Fibroblast of lung (primary cell): ENCODE data around the gene CTBP1. TPM values are rescaled to one million over a fixed set of nuclear protein-coding genes. Genes with fewer than 3 reads are reported as not detected.

ENCODE experiments used
- DNase-seq, 2 donors: peaks; one replicate each; pipeline versions ENCODE4 v3.0.0 to v3.0.0-alpha.2; 2010; ENCODE audit warnings: low read depth in 2 of 2
- H2AFZ ChIP-seq: 2 replicates; pipeline ENCODE4 v1.5.1; 2012; ENCODE audit warnings: low read length, control low read depth, inconsistent platforms
- H3K27ac ChIP-seq: 2 replicates; pipeline ENCODE4 v1.5.1; 2011; ENCODE audit warnings: low read length, control low read depth; ENCODE audit not compliant: insufficient read depth
- H3K27me3 ChIP-seq: 2 replicates; pipeline ENCODE4 v1.5.1; 2011; ENCODE audit warnings: mild to moderate bottlenecking, low read length; ENCODE audit not compliant: control insufficient read depth, insufficient read depth
- H3K36me3 ChIP-seq: 2 replicates; pipeline ENCODE4 v1.5.1; 2011; ENCODE audit warnings: low read length; ENCODE audit not compliant: control insufficient read depth, insufficient read depth
- H3K4me1 ChIP-seq: 2 replicates; pipeline ENCODE4 v1.5.1; 2011; ENCODE audit warnings: low read length; ENCODE audit not compliant: control insufficient read depth, insufficient read depth; ENCODE audit errors: extremely low read depth
- H3K4me2 ChIP-seq: 2 replicates; pipeline ENCODE4 v1.5.1; 2011; ENCODE audit warnings: low read length, control low read depth; ENCODE audit not compliant: insufficient read depth; ENCODE audit errors: extremely low read depth
- H3K4me3 ChIP-seq, 4 experiments: fragments of 200-600 bp in 1 of 4; sonication (generic) in 1 of 4; replicated peaks in 1 of 4; 2 replicates each; pipeline ENCODE4 v1.5.1; 2011 to 2016; ENCODE audit warnings: low read length in 4 of 4, low read depth in 3 of 4, mild to moderate bottlenecking in 3 of 4, control low read depth in 2 of 4, inconsistent platforms in 1 of 4, mixed read lengths in 1 of 4; ENCODE audit not compliant: insufficient read depth in 1 of 4; ENCODE audit errors: control extremely low read depth in 1 of 4
- H3K79me2 ChIP-seq: 2 replicates; pipeline ENCODE4 v1.5.1; 2012; ENCODE audit warnings: mild to moderate bottlenecking, low read length, inconsistent platforms; ENCODE audit not compliant: control insufficient read depth, insufficient read depth
- H3K9ac ChIP-seq: 2 replicates; pipeline ENCODE4 v1.5.1; 2011; ENCODE audit warnings: mild to moderate bottlenecking, low read length, control low read depth; ENCODE audit not compliant: insufficient read depth
- H3K9me3 ChIP-seq: 2 replicates; pipeline ENCODE4 v1.5.1; 2012; ENCODE audit warnings: low read depth, low read length; ENCODE audit not compliant: control insufficient read depth, insufficient read depth
- H4K20me1 ChIP-seq: 2 replicates; pipeline ENCODE4 v1.5.1; 2011; ENCODE audit warnings: low read length; ENCODE audit not compliant: control insufficient read depth, insufficient read depth; ENCODE audit errors: extremely low read depth
- CTCF ChIP-seq, 2 donors: IDR thresholded peaks in 1 of 2; conservative IDR thresholded peaks in 1 of 2; 1 replicate in 1 of 2; 2 replicates in 1 of 2; pipeline ENCODE4 v1.5.1; 2011 to 2012; ENCODE audit warnings: low read length in 2 of 2, control low read depth in 1 of 2, inconsistent platforms in 1 of 2, low read depth in 1 of 2, mild to moderate bottlenecking in 1 of 2
- EZH2 ChIP-seq: IDR thresholded peaks from 2 replicates; pipeline ENCODE4 v1.5.1; 2012; ENCODE audit warnings: low read length, control low read depth, mild to moderate bottlenecking; ENCODE audit errors: missing control alignments
- polyA plus RNA-seq, 2 donors: library from polyadenylated mRNA; depleted of rRNA in 1 of 2; stranded (reverse) in 1 of 2; unstranded in 1 of 2; fragments of >200 nt; gene quantifications; 2 replicates each; pipeline ENCODE4 v1.2.1, GENCODE V29; 2011 to 2012; ENCODE audit warnings: missing spikeins in 1 of 2
- total RNA-seq: library from RNA; depleted of rRNA; stranded (reverse); fragments of >200 nt; gene quantifications from 2 replicates; pipeline ENCODE4 v1.2.1, GENCODE V29; 2014

CTBP1 gene
- total and polyA plus RNA-seq, 2 donors (not counting 1 experiment from before 2014, with no cell fraction given): 78.2 to 249 TPM

DNA sequence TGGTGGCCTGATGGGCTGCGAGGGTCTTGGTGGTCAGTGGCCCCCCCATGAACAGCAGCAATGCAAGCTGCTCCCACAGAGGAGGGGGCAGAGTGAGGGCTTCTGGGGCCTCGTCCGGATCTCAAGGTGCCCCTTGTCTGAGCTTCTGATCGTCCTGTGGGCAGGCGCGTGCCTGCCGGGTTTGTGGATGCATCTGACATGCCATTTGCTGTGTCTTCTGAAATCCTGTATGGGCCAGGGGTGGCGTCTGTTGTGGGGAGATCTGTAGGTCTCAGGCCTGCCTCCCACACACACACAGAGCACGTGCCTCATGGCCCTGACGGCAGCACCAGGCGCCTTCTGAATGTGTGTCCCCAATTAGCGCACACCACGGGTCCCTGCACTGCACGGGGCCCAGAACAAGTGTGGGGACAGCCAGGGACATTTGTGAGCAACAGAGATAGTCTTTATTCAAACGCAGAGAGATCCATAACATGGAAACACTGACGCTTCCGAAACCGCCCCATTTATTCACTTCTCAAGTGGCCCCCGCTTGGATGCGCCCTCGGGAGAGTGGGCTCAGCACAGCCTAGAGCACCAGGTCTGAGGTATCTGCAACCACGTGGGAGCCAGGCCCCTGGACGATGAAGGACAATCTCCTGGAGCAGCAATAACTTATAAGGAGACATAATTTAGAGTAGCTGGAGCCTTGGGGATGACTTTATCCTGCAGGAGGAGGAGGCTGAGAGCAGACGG lies 82.3 kb downstream of the CTBP1 start:
- H3K27ac ChIP-seq: no peak overlapping the region
- TF ChIP-seq EZH2 (no peak), CTCF (conservative IDR thresholded peaks at IDR 0.05 in 1 of 2, IDR thresholded peaks at IDR 0.05 in 1 of 2; ENCODE audit: low read depth in 1 of 2, low read length in 2 of 2) (no peak)
- peaks cover 21% of the 10 kb centered on the region for H3K79me2 ChIP-seq
- no peaks in the 10 kb centered on the region for H3K9me3 ChIP-seq
- H3K4me1 ChIP-seq: peaks cover 13% of the 10 kb centered on the region
- no peak overlapping the region for H3K4me3 ChIP-seq
- H3K9ac ChIP-seq: no peak overlapping the region
- H3K27me3 ChIP-seq: no peaks in the 10 kb centered on the region
- H3K4me2 ChIP-seq: no peak overlapping the region
- DNase-seq: peak in 1 of 2 donors; percentile 59
- H3K36me3 ChIP-seq: peaks cover 33% of the 10 kb centered on the region
- H2AFZ ChIP-seq: no peak overlapping the region
- no peaks in the 10 kb centered on the region for H4K20me1 ChIP-seq

GRCh38 chr4:1164956-1165545 lies 83.9 kb downstream of the CTBP1 start:
- H3K27me3 ChIP-seq: no peaks in the 10 kb centered on the region
- no peak overlapping the region for H3K27ac ChIP-seq
- H3K4me1 ChIP-seq: peaks cover 10% of the 10 kb centered on the region
- H3K9ac ChIP-seq: no peak overlapping the region
- TF ChIP-seq EZH2 (no peak), CTCF (conservative IDR thresholded peaks at IDR 0.05 in 1 of 2, IDR thresholded peaks at IDR 0.05 in 1 of 2; ENCODE audit: low read depth in 1 of 2, low read length in 2 of 2) (no peak)
- H4K20me1 ChIP-seq: no peaks in the 10 kb centered on the region
- no peak overlapping the region for H3K4me2 ChIP-seq
- peaks cover 24% of the 10 kb centered on the region for H3K36me3 ChIP-seq
- no peak overlapping the region for H2AFZ ChIP-seq
- H3K4me3 ChIP-seq: no peak overlapping the region
- H3K9me3 ChIP-seq: no peaks in the 10 kb centered on the region
- no peak for DNase-seq
- peaks cover 7% of the 10 kb centered on the region for H3K79me2 ChIP-seq

DNA sequence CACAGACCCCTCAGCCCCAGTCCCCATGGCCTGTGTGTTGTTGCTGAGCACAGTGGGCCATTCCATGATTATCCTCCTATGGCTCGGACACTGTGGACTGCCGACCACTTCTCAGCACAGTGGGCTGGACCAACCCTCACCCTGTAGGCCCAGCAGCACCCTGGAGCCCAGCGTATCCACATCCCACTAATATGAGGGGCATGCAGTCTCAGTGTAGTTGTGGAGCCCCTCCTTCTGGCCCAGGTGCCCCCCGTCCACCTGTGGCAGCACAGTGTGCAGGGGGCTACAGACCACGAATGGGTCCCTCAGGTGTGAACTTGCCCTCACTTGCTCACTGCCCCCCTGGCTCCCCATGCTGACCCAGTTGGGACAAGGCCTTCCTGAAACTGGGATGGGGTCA lies 84.5 kb downstream of the CTBP1 start:
- Histone ChIP-seq H3K4me3 (no peak overlapping the region), H3K9me3 (no peaks in the 10 kb centered on the region), H4K20me1 (no peaks in the 10 kb centered on the region), H3K4me2 (no peak overlapping the region), H3K36me3 (peaks cover 18% of the 10 kb centered on the region), H3K4me1 (peaks cover 10% of the 10 kb centered on the region), H3K9ac (no peak overlapping the region), H3K79me2 (peaks cover 1% of the 10 kb centered on the region), H2AFZ (no peak overlapping the region), H3K27me3 (no peaks in the 10 kb centered on the region), H3K27ac (no peak overlapping the region)
- TF ChIP-seq CTCF (conservative IDR thresholded peaks at IDR 0.05 in 1 of 2, IDR thresholded peaks at IDR 0.05 in 1 of 2; ENCODE audit: low read depth in 1 of 2, low read length in 2 of 2) (no peak), EZH2 (no peak)
- DNase-seq: no peak
